HFFc6 (cell line): ENCODE measurements around the gene GSTT4. TPM values are rescaled to one million over a fixed set of nuclear protein-coding genes. Genes with fewer than 3 reads are reported as not detected.
"Not testable (repeated sequence)": the region's sequence is repeated elsewhere in the genome, so short reads cannot be mapped to it uniquely, and the experiment has no call there.

Experiments
- DNase-seq: peaks from one replicate; pipeline ENCODE4 v3.0.0-alpha.2; 2018
- H3K27ac Mint-ChIP-seq: 2 replicates; pipeline ENCODE4 v1.8.0; 2020; ENCODE audit warnings: mild to moderate bottlenecking, mixed read lengths
- H3K27me3 Mint-ChIP-seq: 2 replicates; pipeline ENCODE4 v1.8.0; 2021; ENCODE audit warnings: mild to moderate bottlenecking, moderate library complexity, mixed read lengths; ENCODE audit not compliant: insufficient read depth
- H3K36me3 Mint-ChIP-seq: 2 replicates; pipeline ENCODE4 v1.8.0; 2021; ENCODE audit warnings: low read depth, mixed read lengths
- H3K4me1 Mint-ChIP-seq: 2 replicates; pipeline ENCODE4 v1.8.0; 2020; ENCODE audit warnings: low read depth, mixed read lengths
- H3K4me3 Mint-ChIP-seq: 2 replicates; pipeline ENCODE4 v1.8.0; 2020; ENCODE audit warnings: mild to moderate bottlenecking, moderate library complexity, mixed read lengths
- H3K9me3 Mint-ChIP-seq: 2 replicates; pipeline ENCODE4 v1.8.0; 2020; ENCODE audit warnings: mild to moderate bottlenecking, mixed read lengths
- total RNA-seq, 6 experiments: library from RNA; stranded (reverse); fragmentation: NEBNext Ultra II Directional; extraction: Animal tissue kit (Norgen Biotek cat#: 25700); gene quantifications; 2 replicates in 1 of 6; 3 replicates in 5 of 6; pipeline ENCODE4 v1.2.3, GENCODE V29; 2021

The GSTT4 gene
- total RNA-seq, 6 experiments from 2014 or later = not detected

- not testable (repeated sequence) for H3K4me3 Mint-ChIP-seq, H3K36me3 Mint-ChIP-seq, H3K27me3 Mint-ChIP-seq, DNase-seq, H3K27ac Mint-ChIP-seq, H3K4me1 Mint-ChIP-seq, H3K9me3 Mint-ChIP-seq
These were observed 52.4 kb downstream of the GSTT4 start for GRCh38 chr22:23952794-23953405.

DNA sequence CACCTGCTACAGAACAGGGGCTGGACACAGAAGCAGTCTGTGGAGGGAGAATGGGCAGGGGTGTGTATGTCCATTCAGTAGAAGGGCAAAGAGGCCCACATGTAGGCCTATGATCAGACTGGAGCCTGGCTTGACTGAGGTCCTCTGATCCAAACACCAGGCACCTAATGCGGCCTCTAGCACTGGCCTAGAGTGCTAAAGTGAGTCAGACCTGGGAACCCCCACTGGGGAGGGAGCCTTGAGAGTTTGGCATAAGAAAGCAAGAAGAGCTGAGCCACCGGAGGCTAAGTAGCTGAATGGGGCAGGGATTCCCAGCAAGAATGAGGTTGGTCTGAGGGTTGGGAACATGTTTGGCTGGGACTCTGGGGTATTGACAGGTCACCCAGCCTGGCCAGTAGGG lies 53.9 kb downstream of the GSTT4 start:
- H3K4me3 Mint-ChIP-seq, DNase-seq, H3K27ac Mint-ChIP-seq: not testable (repeated sequence)

GRCh38 chr22:23949764-23950163 lies 55.5 kb downstream of the GSTT4 start:
- not testable (repeated sequence) for H3K4me1 Mint-ChIP-seq, H3K9me3 Mint-ChIP-seq, H3K36me3 Mint-ChIP-seq, DNase-seq, H3K4me3 Mint-ChIP-seq, H3K27me3 Mint-ChIP-seq, H3K27ac Mint-ChIP-seq

More for the DNA sequence above, 53.9 kb downstream of the GSTT4 start:
- H3K36me3 Mint-ChIP-seq, H3K4me1 Mint-ChIP-seq, H3K27me3 Mint-ChIP-seq, H3K9me3 Mint-ChIP-seq: not testable (repeated sequence)

Other genes starting within 250 kb of the GSTT4 start
- 1 to 10 TPM in 3 of 6 experiments, under 1 TPM in 3; 0.48 to 4.0 (median 1.1) TPM for gene C22orf15, start 242.5 kb downstream of the GSTT4 start, total RNA-seq
- 100 to 1,000 TPM in 4 of 6 experiments, 10 to 100 TPM in 2; 89.3 to 117 (median 106) TPM for gene CHCHD10, start 237.5 kb downstream of the GSTT4 start, total RNA-seq
- gene MMP11, start 232.6 kb downstream of the GSTT4 start, total RNA-seq = 1 to 10 TPM; 1.7 to 3.6 (median 2.7) TPM
- 100 to 1,000 TPM in 1 of 6 experiments, 10 to 100 TPM in 5; 91.5 to 101 (median 97.3) TPM for gene SMARCB1, start 218.5 kb downstream of the GSTT4 start, total RNA-seq
- gene DERL3, start 166.4 kb downstream of the GSTT4 start, total RNA-seq = under 1 TPM; 0.21 to 0.88 (median 0.40) TPM
- gene SLC2A11, start 147.6 kb downstream of the GSTT4 start, total RNA-seq = 10 to 100 TPM in 4 of 6 experiments, 1 to 10 TPM in 2; 8.9 to 13.2 (median 10.5) TPM
- 100 to 1,000 TPM; 625 to 741 (median 699) TPM for gene MIF, start 111.1 kb downstream of the GSTT4 start, total RNA-seq
- 10 to 100 TPM; 31.4 to 39.2 (median 34.1) TPM for gene GSTT2B, start 44.3 kb downstream of the GSTT4 start, total RNA-seq
- gene DDTL, start 38.6 kb downstream of the GSTT4 start, total RNA-seq = under 1 TPM; 0.26 to 0.66 (median 0.47) TPM
- gene DDT, start 31.0 kb downstream of the GSTT4 start, total RNA-seq = 100 to 1,000 TPM in 4 of 6 experiments, 10 to 100 TPM in 2; 96.1 to 120 (median 108) TPM
- under 1 TPM in 5 of 6 experiments, not detected in 1; 0.38 to 0.64 (median 0.43) TPM for gene GSTT2, start 25.3 kb downstream of the GSTT4 start, total RNA-seq
- gene CABIN1, start 5.9 kb upstream of the GSTT4 start, total RNA-seq = 10 to 100 TPM; 39.0 to 54.1 (median 48.0) TPM
- under 1 TPM; 0.11 to 0.24 (median 0.19) TPM for gene SUSD2, start 176.0 kb upstream of the GSTT4 start, total RNA-seq
- under 1 TPM; 0.17 to 0.61 (median 0.27) TPM for gene GGT5, start 239.6 kb upstream of the GSTT4 start, total RNA-seq